H1 (cell line): ENCODE data around the gene RGP1. TPM values are rescaled to one million over a fixed set of nuclear protein-coding genes. Genes with fewer than 3 reads are reported as not detected.

Experiments used
- CTCF ChIA-PET: fragments of 300-600 bp; sonication (Branson Sonifier 250); formaldehyde crosslinking; loops from one replicate; lab custom pipeline; 2021; ENCODE audit not compliant: partially characterized antibody; lab: Charles Lee
- POLR2A ChIA-PET: fragments of 300-600 bp; sonication (Branson Sonifier 250); formaldehyde crosslinking; loops from one replicate; lab custom pipeline; 2021; ENCODE audit warnings: inconsistent platforms; ENCODE audit not compliant: partially characterized antibody; lab: Charles Lee
- DNase-seq, 2 experiments: peaks; one replicate each; pipeline versions ENCODE4 v3.0.0 to v3.0.0-alpha.2; 2010 to 2022; ENCODE audit warnings: low spot score in 2 of 2, low read depth in 1 of 2, mixed read lengths in 1 of 2
- FAIRE-seq: peaks from 2 replicates; lab custom pipeline; 2011; peaks lifted over from hg19 to GRCh38; lab: Jason Lieb, UNC
- H2AFZ ChIP-seq: 2 replicates; pipeline ENCODE4 v1.8.1; 2012; ENCODE audit warnings: low read length, inconsistent platforms
- H2AK5ac ChIP-seq: 2 replicates; pipeline ENCODE4 v1.6.1; 2013; ENCODE audit warnings: low read depth, low read length
- H2BK120ac ChIP-seq: replicated peaks from 2 replicates; pipeline ENCODE3; 2013; ENCODE audit warnings: low read depth, low read length, inconsistent platforms
- H2BK12ac ChIP-seq: 2 replicates; pipeline ENCODE4 v1.6.1; 2013; ENCODE audit warnings: low read depth, low read length
- H2BK15ac ChIP-seq: 2 replicates; pipeline ENCODE4 v1.6.1; 2013; ENCODE audit warnings: low read length
- H2BK20ac ChIP-seq: 2 replicates; pipeline ENCODE4 v1.6.1; 2013; ENCODE audit warnings: low read length
- H2BK5ac ChIP-seq: 2 replicates; pipeline ENCODE4 v1.6.1; 2013; ENCODE audit warnings: low read depth, low read length
- H3K14ac ChIP-seq: 2 replicates; pipeline ENCODE4 v1.6.1; 2013; ENCODE audit warnings: inconsistent platforms; ENCODE audit not compliant: insufficient read length
- H3K18ac ChIP-seq: 2 replicates; pipeline ENCODE4 v1.6.1; 2013; ENCODE audit warnings: low read length; ENCODE audit errors: extremely low read depth
- H3K23ac ChIP-seq: 2 replicates; pipeline ENCODE4 v1.6.1; 2013; ENCODE audit warnings: inconsistent platforms; ENCODE audit not compliant: insufficient read length
- H3K23me2 ChIP-seq: 2 replicates; pipeline ENCODE4 v1.6.1; 2013; ENCODE audit warnings: low read depth, low read length
- H3K27ac ChIP-seq: 2 replicates; pipeline ENCODE4 v1.6.1; 2011; ENCODE audit warnings: low read depth, low read length, inconsistent platforms
- H3K27me3 ChIP-seq, 4 experiments: replicated peaks in 1 of 4; 1 replicate in 1 of 4; 2 replicates in 3 of 4; pipeline versions ENCODE4 v1.6.1 to v1.8.1; 2011 to 2013; ENCODE audit warnings: low read length in 3 of 4, mild to moderate bottlenecking in 3 of 4, inconsistent platforms in 2 of 4, mixed read lengths in 2 of 4, moderate library complexity in 1 of 4; ENCODE audit not compliant: control insufficient read depth in 3 of 4, insufficient read depth in 3 of 4; ENCODE audit errors: extremely low read depth in 1 of 4
- H3K36me3 ChIP-seq, 4 experiments: 2 replicates each; pipeline versions ENCODE4 v1.6.1 to v1.8.1; 2011 to 2013; ENCODE audit warnings: mild to moderate bottlenecking in 4 of 4, low read length in 3 of 4, moderate library complexity in 2 of 4, control low read depth in 1 of 4, inconsistent platforms in 1 of 4; ENCODE audit not compliant: insufficient read depth in 4 of 4, control insufficient read depth in 2 of 4
- H3K4ac ChIP-seq: replicated peaks from 2 replicates; pipeline ENCODE3; 2013; ENCODE audit warnings: low read length, low read depth, mixed read lengths, inconsistent platforms; ENCODE audit not compliant: insufficient read length
- H3K4me1 ChIP-seq, 4 experiments: replicated peaks in 1 of 4; 1 replicate in 1 of 4; 2 replicates in 3 of 4; pipeline versions ENCODE4 v1.6.1 to v1.8.1; 2011 to 2013; ENCODE audit warnings: low read length in 3 of 4, inconsistent platforms in 2 of 4, mixed read lengths in 1 of 4; ENCODE audit not compliant: insufficient read depth in 4 of 4, control insufficient read depth in 3 of 4
- H3K4me2 ChIP-seq, 2 experiments: 2 replicates each; pipeline versions ENCODE4 v1.6.1 to v1.8.1; 2011 to 2013; ENCODE audit warnings: low read depth in 2 of 2, low read length in 2 of 2, control low read depth in 1 of 2, inconsistent platforms in 1 of 2, mild to moderate bottlenecking in 1 of 2; ENCODE audit not compliant: insufficient read depth in 1 of 2
- H3K4me3 ChIP-seq, 4 experiments: fragments of 200-600, 300-600 bp in 1 of 4; sonication (generic), shearing (Covaris generic), sonication (Bioruptor Twin) in 1 of 4; 2 replicates each; pipeline versions ENCODE4 v1.5.1 to v1.8.1; 2011 to 2016; ENCODE audit warnings: low read length in 4 of 4, low read depth in 3 of 4, control low read depth in 2 of 4, inconsistent platforms in 2 of 4, mild to moderate bottlenecking in 2 of 4, mixed read lengths in 1 of 4, moderate library complexity in 1 of 4; ENCODE audit not compliant: insufficient read depth in 2 of 4; ENCODE audit errors: extremely low read depth in 1 of 4
- H3K56ac ChIP-seq: replicated peaks from 2 replicates; pipeline ENCODE3; 2013; ENCODE audit warnings: low read depth, mild to moderate bottlenecking, mixed read lengths, low read length, inconsistent platforms; ENCODE audit not compliant: insufficient read length
- H3K79me1 ChIP-seq: 2 replicates; pipeline ENCODE4 v1.6.1; 2013; ENCODE audit warnings: low read depth, low read length, control low read depth
- H3K79me2 ChIP-seq, 2 experiments: 2 replicates each; pipeline versions ENCODE4 v1.6.1 to v1.8.1; 2012 to 2013; ENCODE audit warnings: low read length in 2 of 2, mild to moderate bottlenecking in 2 of 2, inconsistent platforms in 1 of 2; ENCODE audit not compliant: insufficient read depth in 2 of 2, control insufficient read depth in 1 of 2
- H3K9ac ChIP-seq, 4 experiments: replicated peaks in 1 of 4; 1 replicate in 1 of 4; 2 replicates in 3 of 4; pipeline versions ENCODE4 v1.6.1 to v1.8.1; 2011 to 2013; ENCODE audit warnings: low read depth in 3 of 4, low read length in 3 of 4, control low read depth in 2 of 4, mild to moderate bottlenecking in 2 of 4, moderate library complexity in 2 of 4, inconsistent platforms in 1 of 4; ENCODE audit errors: extremely low read depth in 1 of 4
- H3K9me3 ChIP-seq, 2 experiments: 2 replicates each; pipeline versions ENCODE4 v1.6.1 to v1.8.1; 2012 to 2013; ENCODE audit warnings: mild to moderate bottlenecking in 2 of 2, moderate library complexity in 2 of 2, control low read depth in 1 of 2, inconsistent platforms in 1 of 2, low read depth in 1 of 2, low read length in 1 of 2, mixed read lengths in 1 of 2; ENCODE audit not compliant: insufficient read depth in 2 of 2
- H4K20me1 ChIP-seq, 2 experiments: replicated peaks in 1 of 2; 2 replicates each; pipeline versions ENCODE3 to v1.8.1; 2011 to 2013; ENCODE audit warnings: inconsistent platforms in 2 of 2, low read length in 2 of 2, mild to moderate bottlenecking in 1 of 2; ENCODE audit not compliant: insufficient read depth in 2 of 2, control insufficient read depth in 1 of 2
- H4K5ac ChIP-seq: 2 replicates; pipeline ENCODE4 v1.6.1; 2013; ENCODE audit warnings: low read length, low read depth, mixed read lengths, inconsistent platforms; ENCODE audit not compliant: insufficient read length
- H4K8ac ChIP-seq: 2 replicates; pipeline ENCODE4 v1.8.0; 2013; ENCODE audit warnings: mild to moderate bottlenecking, moderate library complexity, low read length, inconsistent platforms; ENCODE audit not compliant: insufficient read depth; ENCODE audit errors: extremely low read depth
- H4K91ac ChIP-seq: replicated peaks from 2 replicates; pipeline ENCODE3; 2013; ENCODE audit warnings: low read length, mixed read lengths, inconsistent platforms; ENCODE audit not compliant: insufficient read length
- CBX8 ChIP-seq: fragments of 300-800, 300-1000 bp; sonication (generic); IDR thresholded peaks from 2 replicates; pipeline ENCODE4 v1.7.1; 2016; ENCODE audit warnings: low read depth, low read length, borderline replicate concordance
- CTCF ChIP-seq, 3 experiments: IDR thresholded peaks; 1 replicate in 2 of 3; 2 replicates in 1 of 3; pipeline versions ENCODE4 v1.5.1 to v1.6.1; 2011; ENCODE audit warnings: low read length in 3 of 3, mild to moderate bottlenecking in 3 of 3, inconsistent platforms in 2 of 3, low read depth in 1 of 3, moderate library complexity in 1 of 3; ENCODE audit not compliant: insufficient read depth in 1 of 3; ENCODE audit errors: control extremely low read depth in 1 of 3
- RFX5 ChIP-seq: IDR thresholded peaks from 2 replicates; pipeline ENCODE4 v1.6.1; 2011; ENCODE audit warnings: low read depth, low read length, improper control_type of control experiment, borderline replicate concordance
- SAP30 ChIP-seq: fragments of 300-600 bp; sonication (generic); IDR thresholded peaks from 2 replicates; pipeline ENCODE4 v1.7.1; 2012; ENCODE audit warnings: low read length, moderate library complexity, mild to moderate bottlenecking, inconsistent platforms; ENCODE audit not compliant: insufficient read depth, insufficient replicate concordance
- TBP ChIP-seq: IDR thresholded peaks from 2 replicates; pipeline ENCODE4 v1.6.1; 2011; ENCODE audit warnings: low read depth, low read length, improper control_type of control experiment
- TEAD4 ChIP-seq: IDR thresholded peaks from 2 replicates; pipeline ENCODE4 v1.6.1; 2012; ENCODE audit warnings: low read depth, low read length, inconsistent platforms, mixed read lengths
- WGBS, 2 experiments: shearing (Covaris generic) in 1 of 2; methylation state at CpG; one replicate each; pipeline versions ENCODE4 v1.1.6 to v1.1.7; 2013 to 2015; ENCODE audit warnings: low lambda C conversion rate in 2 of 2, mixed read lengths in 2 of 2, inconsistent platforms in 1 of 2, low coverage in 1 of 2, missing lambda C conversion rate in 1 of 2; ENCODE audit not compliant: insufficient replicate concordance in 2 of 2, insufficient coverage in 1 of 2, insufficient read length in 1 of 2; ENCODE audit errors: extremely low coverage in 1 of 2, missing lambda C conversion rate in 1 of 2; 5-methylcytosine and 5-hydroxymethylcytosine counted together
- polyA plus RNA-seq, 7 experiments: library from polyadenylated mRNA; depleted of rRNA in 3 of 7; stranded (reverse) in 5 of 7; unstranded in 2 of 7; fragments of >200 nt in 5 of 7; fragments of 200-250 nt in 2 of 7; gene quantifications; 1 replicate in 5 of 7; 2 replicates in 1 of 7; 4 replicates in 1 of 7; pipeline versions ENCODE4 v1.2.1 to v1.2.3, GENCODE V29; 2011 to 2013; ENCODE audit warnings: missing spikeins in 2 of 7, mixed read lengths in 2 of 7
- total RNA-seq: library from RNA; stranded (reverse); fragmentation: NEBNext Ultra II Directional; extraction: Animal tissue kit (Norgen Biotek cat#: 25700); gene quantifications from 2 replicates; pipeline ENCODE4 v1.2.1, GENCODE V29; 2021

RGP1 gene
- total and polyA plus RNA-seq, 2 of the 8 experiments (the other 6 are each of a cell fraction or from before 2014, with no cell fraction given), result 11.8 to 22.7 TPM

DNA sequence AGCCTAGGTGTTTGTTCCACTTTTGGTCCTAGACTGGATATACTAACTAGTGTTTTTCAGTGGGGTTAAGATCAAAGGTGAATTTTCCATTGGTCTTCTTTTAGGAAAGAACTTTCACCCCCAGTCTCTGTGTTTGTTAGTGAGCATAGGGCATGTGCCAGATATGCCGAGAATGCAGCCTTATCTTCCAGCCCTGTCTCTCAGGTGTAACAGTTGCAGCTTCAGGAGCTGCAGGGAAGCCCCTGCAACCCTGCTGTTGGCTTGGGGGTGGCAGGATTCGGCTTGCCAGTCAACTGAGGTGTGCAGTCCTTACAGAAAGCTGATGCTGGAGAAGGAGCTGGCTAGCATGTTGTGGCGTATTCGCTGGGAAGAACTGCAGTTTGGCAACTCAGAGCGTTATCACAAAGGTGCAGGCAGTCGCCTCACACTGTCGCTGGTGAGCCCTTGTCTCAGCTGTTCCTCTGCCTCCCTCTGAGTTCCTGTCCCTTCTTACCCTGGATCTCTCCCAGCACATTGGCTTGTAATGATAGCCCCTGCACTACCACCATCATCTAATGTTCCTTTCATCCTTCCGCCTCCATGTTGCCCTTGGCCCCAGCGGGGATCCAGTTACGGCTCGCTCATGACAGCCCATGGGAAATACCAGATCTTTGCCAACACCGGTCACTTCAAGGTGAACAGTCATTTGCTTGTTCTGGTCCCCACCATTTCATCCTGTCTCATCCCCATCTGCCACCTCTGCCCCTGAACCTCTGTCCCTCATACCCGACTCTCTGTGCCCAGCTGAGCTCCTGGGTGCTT lies 52.4 kb downstream of the RGP1 start:
- no peak for DNase-seq
- Histone ChIP-seq H4K20me1 (peaks cover 0 to 2% of the 10 kb centered on the region in 2 experiments), H3K79me2 (no peaks in the 10 kb centered on the region), H3K27me3 (no peaks in the 10 kb centered on the region), H3K56ac (no peak overlapping the region), H4K91ac (no peak overlapping the region), H2BK5ac (no peak overlapping the region), H2BK120ac (no peak overlapping the region), H3K4ac (no peak overlapping the region), H3K79me1 (no peaks in the 10 kb centered on the region), H2BK12ac (no peak overlapping the region), H4K8ac (no peak overlapping the region; the same call in 1 of the 2 replicates), H3K4me2 (no peak overlapping the region), H3K23ac (no peak overlapping the region), H3K9me3 (no peaks in the 10 kb centered on the region), H4K5ac (no peak overlapping the region), H2AK5ac (no peak overlapping the region), H3K14ac (no peak overlapping the region), H3K23me2 (no peaks in the 10 kb centered on the region; the same call in 1 of the 2 replicates), H3K18ac (no peak overlapping the region), H2AFZ (no peak overlapping the region), H3K36me3 (peaks cover 0 to 4% (median 0%) of the 10 kb centered on the region in 4 experiments; a peak in 3 of 8 replicates), H3K9ac (peak overlapping the region in 1 of 4 experiments; percentile 20; a peak in 2 of 7 replicates), H3K4me1 (no peaks in the 10 kb centered on the region), H3K4me3 (no peak overlapping the region), H2BK20ac (no peak overlapping the region), H2BK15ac (no peak overlapping the region), H3K27ac (no peak overlapping the region)
- POLR2A ChIA-PET, result interaction anchor here (0.9 to 1.2 kb wide), 2 partner anchors 11 kb away, joined by 3 read pairs; partner anchors contain the start of gene SPAG8
- CTCF ChIA-PET, result interaction anchor here (1.1 to 4.8 kb wide), 6 partner anchors 11 to 109 kb away, joined by 3 to 18 read pairs (median 6); partner anchors contain the start of genes HINT2 and SPAG8
- no peak for FAIRE-seq
- 85% methylated on average over 13 of the region's 13 CpGs; no CpG with 5 or more reads in 1 of the 2 experiments for WGBS, 2 experiments
- TF ChIP-seq RFX5 (no peak), SAP30 (no peak), TBP (no peak), CBX8 (no peak), TEAD4 (no peak), CTCF (IDR thresholded peaks at IDR 0.05; ENCODE audit: control extremely low read depth in 1 of 3, insufficient read depth in 1 of 3, low read depth in 1 of 3, low read length in 3 of 3) (no peak)
